GM21576 (cell line): ENCODE measurements around the gene LGR6.

Experiments used
- ATAC-seq: cut with Tn5 transposase; IDR thresholded peaks from one replicate; pipeline ENCODE4 v1.9.1; 2021; ENCODE audit warnings: mild to moderate bottlenecking, moderate library complexity; ENCODE audit not compliant: unreplicated experiment

Gene LGR6

DNA sequence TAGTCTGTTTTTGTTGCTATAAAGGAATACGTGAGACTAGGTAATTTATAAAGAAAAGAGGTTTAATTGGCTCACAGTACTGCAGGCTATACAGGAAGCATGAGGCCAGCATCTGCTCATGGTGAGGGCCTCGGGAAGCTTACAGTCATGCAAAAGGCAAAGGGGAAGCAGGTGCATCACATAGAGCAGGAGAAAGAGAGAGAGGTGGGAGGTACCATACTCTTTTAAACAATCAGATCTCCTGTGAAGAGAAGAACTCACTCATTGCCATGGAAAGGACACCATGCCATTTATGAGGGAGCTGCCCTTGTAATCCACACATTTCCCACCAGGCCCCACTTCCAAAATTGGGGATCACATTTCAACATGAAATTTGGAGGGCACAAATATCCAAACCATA is 167.6 kb downstream of the LGR6 start:
- no peak for ATAC-seq

GRCh38 chr1:202361701-202362100 is 168.1 kb downstream of the LGR6 start:
- ATAC-seq, result no peak

DNA sequence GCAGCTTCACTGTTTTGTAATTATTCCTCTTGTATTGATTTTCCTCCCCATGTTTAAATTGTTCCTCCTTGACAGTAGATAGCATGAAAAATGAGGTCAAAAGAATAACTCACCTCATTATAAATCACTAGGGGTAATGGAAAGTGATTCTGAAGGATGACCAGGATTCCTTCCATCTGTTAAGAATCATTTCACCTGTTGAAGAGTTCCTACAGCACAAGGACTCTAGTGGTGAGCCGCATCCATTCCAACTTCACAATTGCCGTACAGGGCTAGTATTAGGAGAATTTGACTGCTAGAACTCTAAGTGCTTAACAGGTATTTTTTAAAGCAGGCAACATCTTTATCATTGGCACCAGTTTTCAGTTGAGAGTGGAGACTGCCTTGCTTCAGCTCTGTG is 168.6 kb downstream of the LGR6 start:
- no peak for ATAC-seq

- ATAC-seq, result no peak
Observed at GRCh38 chr1:202365092-202365815, 171.7 kb downstream of the LGR6 start.

- ATAC-seq, result no peak
Observed at GRCh38 chr1:202367271-202367670, 173.7 kb downstream of the LGR6 start.
